Stimulated activated CD8-positive, alpha-beta memory T cell treated with anti-CD3 and anti-CD28 coated beads, Interleukin-7, amount 100 ng/mL, for 4 hours (primary cell): Measurements from ENCODE around the gene DYRK2.

Experiments
- DNase-seq, 2 donors: peaks; one replicate each; pipeline ENCODE4 v3.0.0-alpha.2; 2020; ENCODE audit warnings: low read depth in 2 of 2

Gene DYRK2

DNA sequence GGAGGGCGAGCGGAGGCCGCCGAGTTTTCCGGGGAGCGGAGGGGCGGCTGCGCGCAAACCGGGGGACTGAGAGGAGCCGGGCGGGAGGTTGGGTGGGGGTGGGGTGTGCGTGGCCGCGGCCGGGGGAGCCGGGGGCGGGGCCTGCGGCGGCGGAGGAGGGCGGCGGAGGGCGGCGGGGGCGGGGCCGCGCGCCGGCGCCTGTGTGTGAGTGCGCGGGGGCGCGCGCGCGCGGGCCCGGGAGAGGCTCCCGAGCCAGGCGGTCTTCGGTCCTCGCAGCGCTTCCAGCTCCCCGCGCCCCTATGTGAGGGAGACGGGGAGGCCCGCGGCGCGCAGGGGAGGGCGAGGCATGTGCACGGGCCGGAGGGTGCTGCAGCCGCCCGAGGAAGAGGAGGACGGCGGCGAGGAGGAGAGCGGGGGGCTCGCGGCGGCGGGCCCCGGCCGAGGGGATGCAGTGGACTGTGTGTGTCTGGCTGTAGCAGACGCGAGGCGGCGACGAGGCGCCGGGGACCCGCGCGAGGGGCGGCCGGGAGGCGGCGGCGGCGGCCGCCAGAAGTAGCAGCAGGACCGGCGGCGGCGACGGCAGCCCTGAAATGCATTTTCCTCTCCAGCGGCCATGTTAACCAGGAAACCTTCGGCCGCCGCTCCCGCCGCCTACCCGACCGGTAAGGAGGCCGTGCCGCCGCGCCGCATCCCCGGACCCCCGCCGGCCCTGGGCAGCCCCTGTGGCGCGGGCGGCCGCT lies at the start of gene DYRK2:
DYRK2 (plus strand) TSS at position 225 of the 740 bp plus-strand sequence; CDS start at position 614, 389 bp downstream.
- peak; percentile 35 to 78 for DNase-seq

DNA sequence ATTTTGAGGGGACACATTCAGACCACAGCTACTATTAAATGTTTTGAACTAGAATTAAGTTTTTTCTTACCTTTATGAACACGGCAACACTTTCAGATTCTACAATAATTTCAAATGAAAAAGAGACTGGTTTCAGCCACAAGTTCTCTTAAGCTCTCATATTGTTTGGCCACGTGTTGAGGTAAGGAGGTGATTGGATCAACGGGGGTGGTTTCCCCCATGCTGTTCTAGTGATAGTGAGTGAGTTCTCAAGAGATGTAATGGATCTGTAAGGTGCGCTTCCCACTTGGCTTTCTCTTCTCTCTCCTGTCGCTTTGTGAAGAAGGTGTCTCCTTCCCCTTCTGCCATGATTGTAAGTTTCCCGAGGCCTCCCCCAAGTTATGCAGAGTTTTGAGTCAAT lies 48.9 kb upstream of the DYRK2 start:
- no peak for DNase-seq

- DNase-seq = no peak
These were observed 47.4 kb upstream of the DYRK2 start for GRCh38 chr12:67601126-67601525.

DNA sequence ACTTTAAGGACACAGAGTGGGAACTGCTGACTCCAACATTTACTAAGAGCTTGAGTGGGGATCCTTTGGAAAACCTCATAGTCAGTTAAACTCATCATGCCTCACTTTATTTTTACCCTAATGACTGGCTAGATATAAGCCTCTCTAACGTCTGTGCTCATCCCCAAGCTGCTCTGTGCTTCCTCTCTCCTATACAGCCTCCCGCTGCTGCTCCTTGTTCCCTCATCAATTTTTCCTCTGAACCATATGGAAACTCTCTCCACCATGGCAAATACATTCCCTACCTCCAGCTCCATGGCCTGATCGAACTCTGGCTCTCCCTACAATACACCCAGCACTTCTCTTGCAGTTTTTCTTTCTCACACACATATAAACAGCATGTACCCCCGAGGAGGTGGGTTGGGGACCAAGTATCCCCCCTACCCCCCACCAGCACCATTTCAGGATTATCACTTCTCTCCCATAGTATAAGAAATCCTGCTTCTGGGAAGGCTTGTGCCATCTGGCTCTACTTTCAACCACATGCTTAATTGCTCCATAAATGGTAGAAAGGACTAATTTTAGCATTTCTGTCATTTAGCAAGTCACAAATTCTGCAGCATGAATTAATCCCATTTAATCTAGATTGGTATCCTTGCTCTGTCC lies 39.2 kb upstream of the DYRK2 start:
- DNase-seq = no peak

- DNase-seq = no peak
These were observed 35.5 kb upstream of the DYRK2 start for GRCh38 chr12:67613040-67613439.

GRCh38 chr12:67617629-67618028 lies 30.9 kb upstream of the DYRK2 start:
- no peak for DNase-seq

GRCh38 chr12:67618303-67618702 lies 30.2 kb upstream of the DYRK2 start:
- DNase-seq = no peak

GRCh38 chr12:67621112-67621511 lies 27.4 kb upstream of the DYRK2 start:
- DNase-seq = no peak

GRCh38 chr12:67621926-67622325 lies 26.6 kb upstream of the DYRK2 start:
- no peak for DNase-seq

DNA sequence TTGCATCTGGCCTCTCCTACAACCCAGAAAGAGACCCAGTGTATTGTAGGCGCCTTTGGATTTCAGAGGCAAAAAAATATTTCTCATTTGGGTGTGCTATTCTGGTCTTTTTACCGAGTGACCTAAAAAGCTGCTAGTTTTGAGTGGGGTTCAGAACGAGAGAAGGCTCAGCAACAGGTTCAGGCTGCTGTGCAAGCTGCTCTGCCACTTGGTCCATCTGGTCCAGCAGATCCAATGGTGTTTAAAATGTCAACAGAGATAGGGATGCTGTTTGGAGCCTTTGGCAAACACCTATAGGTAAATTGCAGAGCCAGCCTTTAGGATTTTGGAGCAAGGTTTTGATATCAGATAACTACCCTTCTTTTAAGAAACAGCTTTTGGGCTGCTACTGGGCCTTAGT lies 25.3 kb upstream of the DYRK2 start:
- DNase-seq = no peak

DNA sequence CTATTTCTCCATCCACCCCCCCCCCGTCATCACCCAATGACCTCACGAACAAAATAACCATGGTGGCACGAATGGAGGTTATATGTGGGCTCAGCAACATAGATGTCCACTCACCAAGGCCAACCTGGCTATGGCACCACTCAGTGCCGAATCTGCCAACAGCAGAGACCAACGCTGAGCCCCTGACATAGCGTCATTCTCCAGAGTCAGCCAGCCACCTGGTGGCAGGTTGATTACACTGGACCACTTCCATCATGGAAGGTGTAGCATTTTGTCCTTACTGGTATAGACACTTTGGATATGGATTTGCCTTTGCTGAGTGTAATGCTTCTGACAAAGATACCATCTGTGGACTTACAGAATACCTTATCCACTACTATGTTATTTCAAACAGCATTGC lies 24.2 kb upstream of the DYRK2 start:
- DNase-seq = no peak

GRCh38 chr12:67625004-67625403 lies 23.5 kb upstream of the DYRK2 start:
- no peak for DNase-seq

DNA sequence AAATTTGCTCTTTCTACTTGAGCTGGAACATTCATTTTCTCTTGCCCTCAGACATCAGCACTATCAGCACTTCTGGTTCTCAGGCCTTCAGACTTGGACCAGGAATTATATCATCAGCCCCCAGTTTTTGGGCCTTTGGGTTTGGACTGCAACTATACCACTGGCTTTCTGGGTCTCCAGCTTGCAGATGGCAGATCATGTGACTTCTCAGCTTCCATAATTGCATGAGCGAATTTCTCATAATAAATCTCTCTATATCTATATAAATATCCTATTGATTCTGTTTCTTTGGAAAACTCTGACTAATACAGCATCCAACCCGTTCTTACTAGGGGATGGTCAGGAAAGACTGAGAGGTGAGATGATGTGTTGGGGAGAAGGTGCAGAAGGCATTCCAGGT lies 22.4 kb upstream of the DYRK2 start:
- DNase-seq = no peak

DNA sequence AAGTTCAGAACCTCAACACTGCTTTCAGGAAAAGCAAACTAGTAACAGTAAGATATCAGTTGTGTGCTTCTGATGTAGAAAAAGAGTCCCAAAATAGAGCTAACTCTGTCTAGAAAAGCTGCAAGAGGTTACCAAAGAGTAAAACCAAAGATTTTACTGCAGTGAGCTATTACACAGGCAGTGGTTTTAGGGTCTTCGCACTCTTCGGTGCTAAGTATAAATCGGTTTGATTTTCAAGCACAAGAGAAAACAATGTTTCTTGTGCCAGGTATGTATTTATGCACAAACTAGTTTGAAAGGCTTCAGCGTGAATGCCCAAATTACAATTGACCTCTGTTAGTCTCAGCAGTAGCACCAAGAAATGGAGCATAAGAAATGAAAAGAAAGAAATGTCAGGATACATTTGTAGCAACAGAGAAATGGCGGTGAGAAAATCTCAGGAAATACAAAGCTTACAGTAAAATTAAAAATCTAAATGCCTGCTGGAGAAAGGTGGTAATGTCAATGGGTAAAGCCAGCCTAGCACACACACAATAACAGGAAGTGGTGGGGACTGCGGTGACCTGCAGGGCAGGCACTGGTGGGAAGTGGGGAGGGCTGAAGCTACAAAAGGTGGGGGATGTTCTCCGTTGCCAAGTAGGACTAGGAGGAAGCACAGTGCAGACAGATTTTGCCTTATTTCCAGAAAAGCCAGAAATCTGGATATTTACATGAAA lies 18.0 kb upstream of the DYRK2 start:
- DNase-seq = peak; percentile 72 to 73

DNA sequence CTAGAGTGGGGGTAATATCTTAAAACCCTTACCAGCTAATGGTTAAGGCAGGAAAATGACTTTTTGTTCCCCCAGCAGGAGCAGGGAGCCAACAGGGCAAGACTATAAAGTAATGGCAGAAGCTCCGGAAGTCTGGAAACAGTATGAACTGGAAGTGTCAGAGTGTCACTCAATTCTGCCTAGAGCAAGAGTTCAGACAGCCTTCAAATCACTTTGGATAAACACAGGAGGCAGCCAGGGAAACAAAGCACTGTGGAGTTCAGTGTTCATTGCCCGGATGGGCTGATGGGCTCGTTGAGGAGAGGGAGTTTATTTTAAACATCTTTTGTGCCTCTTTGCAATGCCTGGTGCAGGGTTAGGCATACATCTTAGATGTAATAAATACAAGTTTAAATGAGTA lies 16.5 kb upstream of the DYRK2 start:
- DNase-seq = no peak

- no peak for DNase-seq
These were observed 15.4 kb upstream of the DYRK2 start for GRCh38 chr12:67633024-67633610.

- no peak for DNase-seq
These were observed 14.8 kb upstream of the DYRK2 start for GRCh38 chr12:67633708-67634107.

DNA sequence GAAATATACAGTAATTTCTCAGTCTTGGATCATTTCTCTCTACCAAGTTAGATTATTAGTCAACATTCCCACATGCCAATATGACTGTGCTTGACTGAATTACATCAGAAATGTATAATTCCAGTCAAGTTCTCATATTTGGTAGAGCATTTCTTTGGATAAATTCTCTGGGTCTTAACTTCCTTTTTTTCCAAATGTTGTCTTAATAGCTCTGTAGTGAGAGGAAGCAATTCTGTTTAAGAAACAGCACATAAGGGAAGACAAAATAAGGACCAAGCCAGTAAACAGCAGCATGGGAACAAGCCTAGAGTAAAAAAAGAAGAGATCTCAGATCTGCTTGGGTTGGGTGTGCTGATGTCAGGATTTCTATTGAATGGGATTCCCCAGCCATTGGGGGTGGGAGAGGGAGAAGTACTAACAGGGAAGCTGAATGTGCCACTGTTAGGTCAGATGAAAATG lies 14.2 kb upstream of the DYRK2 start:
- no peak for DNase-seq

DNA sequence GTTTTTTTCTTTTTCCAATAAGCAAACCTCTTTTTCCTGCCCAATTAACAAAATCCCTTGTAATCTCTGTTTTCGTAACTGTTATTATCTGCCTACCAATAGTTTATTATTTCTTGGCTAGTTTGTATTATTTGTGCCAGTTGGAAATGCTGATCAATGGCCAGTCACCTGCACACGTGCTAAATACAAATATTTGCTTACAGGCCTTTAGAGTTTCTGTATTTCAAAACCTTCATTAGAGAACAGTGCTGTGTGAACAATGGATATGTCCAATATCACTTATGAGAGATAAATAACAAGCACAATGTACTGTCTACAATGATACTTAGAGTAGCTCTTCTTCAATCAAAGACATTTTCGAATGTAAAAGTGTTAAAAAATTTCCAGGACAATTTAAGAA lies 10.8 kb upstream of the DYRK2 start:
- DNase-seq = no peak

GRCh38 chr12:67638694-67639093 lies 9.9 kb upstream of the DYRK2 start:
- no peak for DNase-seq

GRCh38 chr12:67640863-67641262 lies 7.7 kb upstream of the DYRK2 start:
- no peak for DNase-seq

DNA sequence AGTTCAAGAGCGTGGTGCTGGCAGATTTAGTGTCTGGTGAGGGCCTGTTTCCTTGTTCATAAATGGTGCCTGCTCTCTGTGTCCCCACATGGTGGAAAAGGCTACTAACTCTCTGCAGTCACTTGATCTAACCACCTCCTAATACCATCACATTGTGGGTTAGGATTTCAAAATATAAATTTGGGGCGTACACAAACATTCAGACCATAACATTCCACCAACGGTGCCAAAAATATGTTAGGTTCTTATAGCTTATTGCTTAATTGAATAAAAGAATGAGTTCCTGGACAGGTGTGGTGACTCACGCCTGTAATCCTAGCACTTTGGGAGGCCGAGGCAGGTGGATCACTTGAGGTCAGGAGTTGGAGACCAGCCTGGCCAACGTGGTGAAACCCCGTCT lies 3.4 kb upstream of the DYRK2 start:
- DNase-seq = no peak
